Activated CD8-positive, alpha-beta T cell treated with anti-CD3 and anti-CD28 coated beads for 36 hours (primary cell): ENCODE results near the gene C1QC. TPM values are rescaled to one million over a fixed set of nuclear protein-coding genes. Genes with fewer than 3 reads are reported as not detected.
A peak's percentile ranks its signal among the peaks of the same experiment; 100 is the strongest.

Experiments
- ATAC-seq: fragments of 200-7000 bp; cut with Tn5 transposase; one replicate; pipeline ENCODE4 v1.10.0; 2021; ENCODE audit warnings: mild to moderate bottlenecking, moderate library complexity
- CTCF ChIA-PET: fragments of 350-600 bp; sonication (Branson Sonifier 250); formaldehyde crosslinking; loops from one replicate; lab custom pipeline; 2021; ENCODE audit warnings: antibody characterized with exemption; lab: Charles Lee
- POLR2A ChIA-PET: fragments of 350-600 bp; sonication (Branson Sonifier 250); formaldehyde crosslinking; loops from one replicate; lab custom pipeline; 2021; ENCODE audit warnings: antibody characterized with exemption; lab: Charles Lee
- DNase-seq: peaks from one replicate; pipeline ENCODE4 v3.0.0-alpha.2; 2020
- H3K27ac Mint-ChIP-seq: one replicate; pipeline ENCODE4 v1.8.0; 2021; ENCODE audit warnings: mild to moderate bottlenecking, mixed read lengths
- H3K27me3 Mint-ChIP-seq: one replicate; pipeline ENCODE4 v1.8.0; 2021; ENCODE audit warnings: mixed read lengths
- H3K36me3 Mint-ChIP-seq: one replicate; pipeline ENCODE4 v1.8.0; 2021; ENCODE audit warnings: low read depth, mixed read lengths
- H3K4me1 Mint-ChIP-seq: one replicate; pipeline ENCODE4 v1.8.0; 2021; ENCODE audit warnings: low read depth, mixed read lengths
- H3K4me3 Mint-ChIP-seq: one replicate; pipeline ENCODE4 v1.8.0; 2021; ENCODE audit warnings: mild to moderate bottlenecking, moderate library complexity, mixed read lengths
- H3K9me3 Mint-ChIP-seq: one replicate; pipeline ENCODE4 v1.8.0; 2021; ENCODE audit warnings: mixed read lengths
- CTCF ChIP-seq: fragments of 200-600 bp; IDR thresholded peaks from one replicate; pipeline ENCODE4 v1.8.0; 2022; ENCODE audit warnings: antibody characterized with exemption, mild to moderate bottlenecking
- intact Hi-C: fragments of 100-400 bp; cut with micrococcal nuclease; formaldehyde crosslinking; loops from one replicate; pipeline ENCODE4 v1.10.0; 2022
- total RNA-seq, 2 experiments: library from RNA; stranded (reverse); gene quantifications; one replicate each; pipeline ENCODE4 v1.2.3, GENCODE V29; 2021

Gene C1QC
- total RNA-seq, 2 experiments from 2014 or later: not detected

GRCh38 chr1:22660716-22661241 lies 17.3 kb downstream of the C1QC start:
- ChIA-PET POLR2A (no interaction called here), CTCF (no interaction called here)
- H3K36me3 Mint-ChIP-seq: no peaks in the 10 kb centered on the region
- TF ChIP-seq CTCF: no peak
- peaks cover 3% of the 10 kb centered on the region for H3K27me3 Mint-ChIP-seq
- H3K4me3 Mint-ChIP-seq: no peak overlapping the region
- ATAC-seq (no peak), DNase-seq (no peak)
- H3K27ac Mint-ChIP-seq: no peak overlapping the region
- no peaks in the 10 kb centered on the region for H3K9me3 Mint-ChIP-seq
- intact Hi-C loops: no loop called here
- H3K4me1 Mint-ChIP-seq: no peaks in the 10 kb centered on the region

- DNase-seq (no peak), ATAC-seq (no peak)
- ChIA-PET POLR2A (no interaction called here), CTCF (no interaction called here)
- no peak for TF ChIP-seq CTCF
- Mint-ChIP-seq H3K36me3 (no peaks in the 10 kb centered on the region), H3K4me3 (no peak overlapping the region), H3K27ac (no peak overlapping the region), H3K4me1 (no peaks in the 10 kb centered on the region), H3K9me3 (no peaks in the 10 kb centered on the region), H3K27me3 (peaks cover 3% of the 10 kb centered on the region)
- intact Hi-C loops: no loop called here
Measured at GRCh38 chr1:22661880-22662279, 18.4 kb downstream of the C1QC start.

GRCh38 chr1:22662318-22662717 lies 18.9 kb downstream of the C1QC start:
- CTCF ChIA-PET: no interaction called here
- H3K4me1 Mint-ChIP-seq: no peaks in the 10 kb centered on the region

GRCh38 chr1:22662986-22663408 lies 19.6 kb downstream of the C1QC start:
- H3K27ac Mint-ChIP-seq: no peak overlapping the region
- peaks cover 1% of the 10 kb centered on the region for H3K27me3 Mint-ChIP-seq
- no peak for ATAC-seq
- POLR2A ChIA-PET: no interaction called here
- DNase-seq: no peak
- H3K9me3 Mint-ChIP-seq: no peaks in the 10 kb centered on the region
- TF ChIP-seq CTCF: no peak
- intact Hi-C loops: no loop called here
- H3K4me1 Mint-ChIP-seq: no peaks in the 10 kb centered on the region
- CTCF ChIA-PET: interaction anchor here (1.0 kb wide), 1 partner anchor 21 kb away, joined by 3 read pairs; no protein-coding TSS in a partner anchor
- H3K4me3 Mint-ChIP-seq: no peak overlapping the region
- no peaks in the 10 kb centered on the region for H3K36me3 Mint-ChIP-seq

More at GRCh38 chr1:22662318-22662717, 18.9 kb downstream of the C1QC start:
- no peak for TF ChIP-seq CTCF
- POLR2A ChIA-PET: no interaction called here
- no peaks in the 10 kb centered on the region for H3K9me3 Mint-ChIP-seq
- no peak overlapping the region for H3K27ac Mint-ChIP-seq
- no peak overlapping the region for H3K4me3 Mint-ChIP-seq
- peaks cover 1% of the 10 kb centered on the region for H3K27me3 Mint-ChIP-seq
- ATAC-seq: peak; percentile 47
- H3K36me3 Mint-ChIP-seq: no peaks in the 10 kb centered on the region
- no peak for DNase-seq
- intact Hi-C loops: no loop called here

- no peak overlapping the region for H3K4me3 Mint-ChIP-seq
- ChIA-PET POLR2A (no interaction called here), CTCF (interaction anchor here (1.4 kb wide), 1 partner anchor 24 kb away, joined by 3 read pairs; no protein-coding TSS in a partner anchor)
- intact Hi-C loops: no loop called here
- H3K36me3 Mint-ChIP-seq: no peaks in the 10 kb centered on the region
- H3K27ac Mint-ChIP-seq: no peak overlapping the region
- H3K27me3 Mint-ChIP-seq: peaks cover 7% of the 10 kb centered on the region
- no peaks in the 10 kb centered on the region for H3K4me1 Mint-ChIP-seq
- peak; percentile 7 for DNase-seq
- TF ChIP-seq CTCF: no peak
- ATAC-seq: no peak
- H3K9me3 Mint-ChIP-seq: no peaks in the 10 kb centered on the region
Measured at GRCh38 chr1:22665752-22666151, 22.3 kb downstream of the C1QC start.
